Smooth muscle cell (in vitro differentiated cells): Measurements from ENCODE around the gene AGAP2. TPM values are rescaled to one million over a fixed set of nuclear protein-coding genes. Genes with fewer than 3 reads are reported as not detected.
"Not testable (repeated sequence)": the region's sequence is repeated elsewhere in the genome, so short reads cannot be mapped to it uniquely, and the experiment has no call there.

Experiments
- DNase-seq: peaks from one replicate; lab custom pipeline; 2025; ENCODE audit not compliant: unreplicated experiment; lab: John Stamatoyannopoulos, UW
- H2AFZ ChIP-seq: fragments of 200-600 bp; sonication (generic); 2 replicates; pipeline ENCODE4 v1.6.0; 2016; ENCODE audit warnings: antibody characterized with exemption, low read depth, mild to moderate bottlenecking
- H3F3A ChIP-seq: fragments of 200-600 bp; sonication (generic); 2 replicates; pipeline ENCODE4 v1.6.0; 2017; ENCODE audit warnings: antibody characterized with exemption, low read depth
- H3K27ac ChIP-seq: fragments of 200-600 bp; sonication (generic); 2 replicates; pipeline ENCODE4 v1.5.1; 2016; ENCODE audit warnings: low read depth, mild to moderate bottlenecking
- H3K27me3 ChIP-seq: fragments of 200-600 bp; sonication (generic); 2 replicates; pipeline ENCODE4 v1.6.1; 2016; ENCODE audit warnings: low read depth, mild to moderate bottlenecking
- H3K36me3 ChIP-seq: fragments of 200-600 bp; sonication (generic); 2 replicates; pipeline ENCODE4 v1.5.1; 2016; ENCODE audit warnings: low read depth
- H3K4me1 ChIP-seq: fragments of 200-600 bp; sonication (generic); 2 replicates; pipeline ENCODE4 v1.5.1; 2016; ENCODE audit warnings: low read depth
- H3K4me2 ChIP-seq: fragments of 200-600 bp; sonication (generic); 2 replicates; pipeline ENCODE4 v1.6.0; 2016; ENCODE audit warnings: mild to moderate bottlenecking
- H3K4me3 ChIP-seq: fragments of 200-600 bp; sonication (generic); 2 replicates; pipeline ENCODE4 v1.5.1; 2016; ENCODE audit warnings: mild to moderate bottlenecking
- H3K79me2 ChIP-seq: fragments of 200-600 bp; sonication (generic); 2 replicates; pipeline ENCODE4 v1.6.0; 2016; ENCODE audit warnings: low read depth, mild to moderate bottlenecking
- H3K9ac ChIP-seq: fragments of 200-600 bp; sonication (generic); 2 replicates; pipeline ENCODE4 v1.6.0; 2016; ENCODE audit warnings: low read depth
- H3K9me3 ChIP-seq: fragments of 200-600 bp; sonication (generic); replicated peaks from 2 replicates; pipeline ENCODE4 v1.5.1; 2016; ENCODE audit warnings: low read depth
- H4K20me1 ChIP-seq: fragments of 200-600 bp; sonication (generic); 2 replicates; pipeline ENCODE4 v1.6.0; 2016; ENCODE audit warnings: low read depth
- whole genome bisulfite sequencing: methylation state at CpG from one replicate; pipeline ENCODE4 v1.1.7; 2016; ENCODE audit warnings: low lambda C conversion rate; 5-methylcytosine and 5-hydroxymethylcytosine counted together
- polyA plus RNA-seq: library from polyadenylated mRNA; unstranded; fragments of >200 nt; fragmentation: Nextera tagmentation; extraction: Ambion mirVana; gene quantifications from 2 replicates; pipeline ENCODE4 v1.2.1, GENCODE V29; 2016
- total RNA-seq: library from RNA; depleted of rRNA; stranded (reverse); fragments of >200 nt; gene quantifications from 2 replicates; pipeline ENCODE4 v1.2.3, GENCODE V29; 2014
- TF ChIP-seq, protein P1 (sequence below): fragments of 200-600 bp; sonication (generic); IDR thresholded peaks from 2 replicates; pipeline ENCODE4 v1.5.1; 2017; ENCODE audit warnings: borderline replicate concordance, mild to moderate bottlenecking, antibody characterized with exemption; ENCODE audit not compliant: insufficient read depth, poor library complexity, severe bottlenecking

Gene AGAP2
- total and polyA plus RNA-seq, 2 experiments from 2014 or later, result not detected

DNA sequence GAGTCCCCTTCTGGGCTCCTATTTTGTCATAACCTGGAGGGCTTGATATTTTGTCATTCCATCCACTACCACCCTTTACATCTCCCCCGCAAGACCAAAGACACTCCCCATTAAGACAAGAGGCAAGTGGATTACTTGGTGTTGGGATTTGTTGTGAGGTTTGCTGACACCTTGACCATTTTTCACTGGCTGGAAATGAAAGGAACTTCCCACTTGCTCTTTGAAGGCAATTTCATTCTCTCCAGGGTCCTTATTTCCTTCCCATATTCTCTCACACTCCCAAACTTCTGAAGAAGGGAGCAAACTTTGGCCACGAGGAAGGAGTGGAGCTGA is 14.9 kb downstream of the AGAP2 start:
- H3K4me1 ChIP-seq, result peaks cover 3% of the 10 kb centered on the region
- DNase-seq, result no peak
- H3K36me3 ChIP-seq, result no peaks in the 10 kb centered on the region
- no peak overlapping the region for H3K9ac ChIP-seq
- WGBS, result 58% methylated on average over 2 of the region's 2 CpGs
- H3K27ac ChIP-seq, result no peak overlapping the region
- no peaks in the 10 kb centered on the region for H3K9me3 ChIP-seq
- H2AFZ ChIP-seq, result no peak overlapping the region
- no peaks in the 10 kb centered on the region for H3F3A ChIP-seq
- no peak overlapping the region for H3K4me3 ChIP-seq
- H3K79me2 ChIP-seq, result no peaks in the 10 kb centered on the region
- H3K4me2 ChIP-seq, result no peak overlapping the region
- H4K20me1 ChIP-seq, result no peaks in the 10 kb centered on the region
- TF ChIP-seq, protein P1, sequence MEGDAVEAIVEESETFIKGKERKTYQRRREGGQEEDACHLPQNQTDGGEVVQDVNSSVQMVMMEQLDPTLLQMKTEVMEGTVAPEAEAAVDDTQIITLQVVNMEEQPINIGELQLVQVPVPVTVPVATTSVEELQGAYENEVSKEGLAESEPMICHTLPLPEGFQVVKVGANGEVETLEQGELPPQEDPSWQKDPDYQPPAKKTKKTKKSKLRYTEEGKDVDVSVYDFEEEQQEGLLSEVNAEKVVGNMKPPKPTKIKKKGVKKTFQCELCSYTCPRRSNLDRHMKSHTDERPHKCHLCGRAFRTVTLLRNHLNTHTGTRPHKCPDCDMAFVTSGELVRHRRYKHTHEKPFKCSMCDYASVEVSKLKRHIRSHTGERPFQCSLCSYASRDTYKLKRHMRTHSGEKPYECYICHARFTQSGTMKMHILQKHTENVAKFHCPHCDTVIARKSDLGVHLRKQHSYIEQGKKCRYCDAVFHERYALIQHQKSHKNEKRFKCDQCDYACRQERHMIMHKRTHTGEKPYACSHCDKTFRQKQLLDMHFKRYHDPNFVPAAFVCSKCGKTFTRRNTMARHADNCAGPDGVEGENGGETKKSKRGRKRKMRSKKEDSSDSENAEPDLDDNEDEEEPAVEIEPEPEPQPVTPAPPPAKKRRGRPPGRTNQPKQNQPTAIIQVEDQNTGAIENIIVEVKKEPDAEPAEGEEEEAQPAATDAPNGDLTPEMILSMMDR, result no peak
- H3K27me3 ChIP-seq, result peaks cover 41% of the 10 kb centered on the region

DNA sequence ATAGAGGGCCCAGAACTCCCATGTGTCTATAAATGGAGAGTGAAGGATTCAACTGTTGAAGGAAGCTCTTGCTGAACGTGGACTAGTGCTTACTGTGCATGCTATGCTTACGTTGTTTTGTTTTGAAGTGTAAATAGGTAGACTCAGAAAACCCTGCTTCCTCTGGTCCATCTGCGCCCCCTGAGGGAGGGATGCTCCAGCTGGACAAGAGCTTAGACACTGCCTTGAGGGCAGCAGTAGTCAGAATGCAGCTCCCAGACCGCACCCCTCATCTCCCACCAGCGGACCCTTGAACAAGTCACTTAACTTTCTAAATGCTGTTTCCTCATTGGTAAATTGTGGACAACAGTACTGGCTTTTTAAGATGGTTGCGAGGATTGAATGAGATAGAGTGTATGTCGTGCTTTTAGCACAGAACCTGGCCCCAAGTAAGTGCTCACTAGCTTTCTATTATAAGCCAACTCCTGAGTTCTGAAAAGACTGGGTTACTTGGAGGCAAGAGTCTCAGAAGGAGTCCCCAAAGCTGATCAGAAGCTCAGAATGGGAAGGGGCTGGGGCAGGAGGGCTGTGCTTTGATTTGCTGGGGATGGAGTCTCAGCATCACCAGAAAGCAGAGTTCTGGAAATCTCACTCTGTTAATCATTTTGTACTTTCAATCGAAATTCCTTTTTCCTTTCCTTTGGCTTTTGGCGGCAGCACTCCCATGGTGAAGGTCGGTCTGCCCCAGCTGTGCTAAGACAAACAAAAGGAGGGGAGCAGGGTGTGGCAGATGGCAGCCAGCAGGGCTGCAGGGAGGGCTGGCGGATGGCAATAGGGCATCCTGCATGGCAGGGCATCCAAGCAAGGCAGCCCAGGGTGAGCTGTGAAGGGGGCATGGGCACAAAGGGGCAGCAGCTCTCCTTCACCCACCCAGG is 15.6 kb downstream of the AGAP2 start:
- no peak for DNase-seq
- H3K9ac ChIP-seq, result no peak overlapping the region
- no peak overlapping the region for H3K4me2 ChIP-seq
- H2AFZ ChIP-seq, result no peak overlapping the region
- no peaks in the 10 kb centered on the region for H4K20me1 ChIP-seq
- H3K4me1 ChIP-seq, result peaks cover 3% of the 10 kb centered on the region
- no peaks in the 10 kb centered on the region for H3K9me3 ChIP-seq
- peaks cover 35% of the 10 kb centered on the region for H3K27me3 ChIP-seq
- H3K79me2 ChIP-seq, result no peaks in the 10 kb centered on the region
- H3K4me3 ChIP-seq, result no peak overlapping the region
- no peaks in the 10 kb centered on the region for H3K36me3 ChIP-seq
- TF ChIP-seq, protein P1, result no peak
- H3F3A ChIP-seq, result no peaks in the 10 kb centered on the region
- 73% methylated on average over 11 of the region's 11 CpGs for WGBS
- no peak overlapping the region for H3K27ac ChIP-seq

DNA sequence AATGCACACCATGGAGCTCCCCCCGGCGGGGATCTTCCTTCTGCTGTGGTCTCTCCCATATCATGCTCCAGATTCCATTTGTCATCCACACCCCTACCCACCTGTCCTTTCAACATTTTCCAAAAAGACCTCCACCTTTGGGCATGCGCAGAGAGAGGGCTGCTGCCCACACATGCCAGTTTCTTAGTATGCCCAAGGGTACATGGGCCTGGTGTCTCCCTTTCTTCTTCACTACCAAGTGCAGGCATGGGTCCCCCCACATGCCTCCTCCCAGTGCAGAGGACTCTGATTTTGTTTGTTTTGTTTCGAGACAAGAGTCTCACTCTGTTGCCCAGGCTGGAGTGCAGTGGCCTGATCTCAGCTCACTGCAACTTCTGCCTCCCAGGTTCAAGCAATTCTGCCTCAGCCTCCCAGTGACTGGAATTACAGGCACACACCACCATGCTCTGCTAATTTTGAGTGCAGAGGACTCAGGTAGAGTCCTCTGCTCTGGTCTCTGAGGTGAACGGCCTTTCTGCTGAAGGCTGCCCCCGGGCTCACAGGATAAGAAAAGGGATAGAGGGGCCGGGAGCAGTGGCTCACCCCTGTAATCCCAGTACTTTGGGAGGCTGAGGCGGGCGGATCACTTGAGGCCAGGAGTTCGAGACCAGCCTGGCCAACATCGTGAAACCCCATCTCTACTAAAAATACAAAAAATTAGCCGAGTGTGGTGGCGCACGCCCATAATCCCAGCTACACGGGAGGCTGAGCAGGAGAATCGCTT is 16.5 kb downstream of the AGAP2 start:
- not testable (repeated sequence) for H3K27ac ChIP-seq, DNase-seq, H2AFZ ChIP-seq, H3K4me3 ChIP-seq, H3K9me3 ChIP-seq, H4K20me1 ChIP-seq, H3K79me2 ChIP-seq, H3K36me3 ChIP-seq, H3K4me2 ChIP-seq, H3K4me1 ChIP-seq, H3K9ac ChIP-seq, H3F3A ChIP-seq
- WGBS, result 96% methylated on average over 16 of the region's 16 CpGs
- peaks cover 26% of the 10 kb centered on the region for H3K27me3 ChIP-seq
